ENCODE measurements around the gene S100G.
"Not testable (repeated sequence)": the region's sequence is repeated elsewhere in the genome, so short reads cannot be mapped to it uniquely, and the experiment has no call there.

- not testable (repeated sequence) for TF ChIP-seq CTCF (conservative IDR thresholded peaks at IDR 0.05; ENCODE audit: low read depth in 2 of 2); EZH2 (IDR thresholded peaks at IDR 0.05; ENCODE audit: low read depth, unreplicated experiment); CREB1 (CRISPR knock-in tag; IDR thresholded peaks at IDR 0.05; ENCODE audit: low read depth); ETS1 (IDR thresholded peaks at IDR 0.05); JUNB (IDR thresholded peaks at IDR 0.05; ENCODE audit: unreplicated experiment); REST (IDR thresholded peaks at IDR 0.05; ENCODE audit: unreplicated experiment); ZNF114 (CRISPR knock-in tag; IDR thresholded peaks at IDR 0.05); EZH2phosphoT487 (IDR thresholded peaks at IDR 0.05; ENCODE audit: unreplicated experiment); ZNF331 (CRISPR knock-in tag; IDR thresholded peaks at IDR 0.05; ENCODE audit: low read depth)
These were observed 21.4 kb upstream of the S100G start for GRCh38 chrX:16628511-16628910.

All from GM23338 (cell line).